Cardiac fibroblast (primary cell): ENCODE data around the gene PLCB3.

Experiments used
- DNase-seq, 2 donors: peaks; one replicate each; pipeline versions ENCODE4 v3.0.0 to v3.0.0-alpha.2; 2010; ENCODE audit warnings: low read depth in 2 of 2
- H3K4me3 ChIP-seq, 2 donors: replicated peaks in 1 of 2; 1 replicate in 1 of 2; 2 replicates in 1 of 2; pipeline ENCODE4 v1.5.1; 2011; ENCODE audit warnings: low read depth in 2 of 2, low read length in 2 of 2, mild to moderate bottlenecking in 2 of 2, moderate library complexity in 1 of 2
- TF ChIP-seq, protein P1 (sequence below): IDR thresholded peaks from one replicate; pipeline ENCODE4 v1.5.1; 2011; ENCODE audit warnings: low read depth, mild to moderate bottlenecking, low read length, inconsistent platforms

PLCB3 gene

DNA sequence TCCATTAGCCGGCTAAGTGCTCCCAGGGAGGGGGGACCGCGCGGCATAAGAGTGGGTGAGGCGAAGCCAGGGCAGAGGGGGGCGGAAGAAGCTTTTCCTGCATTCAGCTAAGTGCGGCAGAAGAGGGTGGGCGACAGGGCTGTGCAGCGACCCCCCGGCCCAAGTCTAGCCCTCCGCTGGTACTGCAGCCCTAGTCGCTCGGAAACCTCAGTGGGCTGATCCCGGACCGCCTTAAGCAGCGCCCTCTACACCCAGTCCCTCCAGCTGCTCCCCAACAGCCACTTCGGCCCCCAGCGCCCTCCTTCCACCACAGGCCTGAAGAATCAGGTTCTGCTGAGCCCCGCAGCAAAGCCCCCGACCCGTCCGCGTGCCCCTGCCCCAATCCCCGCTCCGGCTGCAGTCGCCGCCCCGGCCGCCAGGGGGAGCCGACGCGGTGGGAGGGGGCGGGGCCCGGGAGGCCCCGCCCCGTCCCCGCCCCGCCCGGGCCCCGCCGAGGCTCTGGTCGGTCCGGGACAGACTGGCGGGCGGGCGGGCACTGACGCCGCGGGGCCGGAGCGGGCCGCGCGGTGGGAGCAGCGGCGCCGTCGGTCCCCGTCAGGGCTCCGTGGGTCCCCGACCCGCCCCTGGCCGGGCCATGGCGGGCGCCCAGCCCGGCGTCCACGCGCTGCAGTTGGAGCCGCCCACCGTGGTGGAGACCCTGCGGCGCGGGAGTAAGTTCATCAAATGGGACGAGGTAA, at the start of gene PLCB3:
Gene PLCB3 (plus strand): TSS at position 515 of the 737 bp plus-strand sequence. CDS start 120 bp downstream, at position 635.
- peak; percentile 38 to 61 for DNase-seq
- H3K4me3 ChIP-seq = peak within 1 kb of the TSS; percentile 78 to 85
- TF ChIP-seq, protein P1, sequence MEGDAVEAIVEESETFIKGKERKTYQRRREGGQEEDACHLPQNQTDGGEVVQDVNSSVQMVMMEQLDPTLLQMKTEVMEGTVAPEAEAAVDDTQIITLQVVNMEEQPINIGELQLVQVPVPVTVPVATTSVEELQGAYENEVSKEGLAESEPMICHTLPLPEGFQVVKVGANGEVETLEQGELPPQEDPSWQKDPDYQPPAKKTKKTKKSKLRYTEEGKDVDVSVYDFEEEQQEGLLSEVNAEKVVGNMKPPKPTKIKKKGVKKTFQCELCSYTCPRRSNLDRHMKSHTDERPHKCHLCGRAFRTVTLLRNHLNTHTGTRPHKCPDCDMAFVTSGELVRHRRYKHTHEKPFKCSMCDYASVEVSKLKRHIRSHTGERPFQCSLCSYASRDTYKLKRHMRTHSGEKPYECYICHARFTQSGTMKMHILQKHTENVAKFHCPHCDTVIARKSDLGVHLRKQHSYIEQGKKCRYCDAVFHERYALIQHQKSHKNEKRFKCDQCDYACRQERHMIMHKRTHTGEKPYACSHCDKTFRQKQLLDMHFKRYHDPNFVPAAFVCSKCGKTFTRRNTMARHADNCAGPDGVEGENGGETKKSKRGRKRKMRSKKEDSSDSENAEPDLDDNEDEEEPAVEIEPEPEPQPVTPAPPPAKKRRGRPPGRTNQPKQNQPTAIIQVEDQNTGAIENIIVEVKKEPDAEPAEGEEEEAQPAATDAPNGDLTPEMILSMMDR = peak; percentile 39

DNA sequence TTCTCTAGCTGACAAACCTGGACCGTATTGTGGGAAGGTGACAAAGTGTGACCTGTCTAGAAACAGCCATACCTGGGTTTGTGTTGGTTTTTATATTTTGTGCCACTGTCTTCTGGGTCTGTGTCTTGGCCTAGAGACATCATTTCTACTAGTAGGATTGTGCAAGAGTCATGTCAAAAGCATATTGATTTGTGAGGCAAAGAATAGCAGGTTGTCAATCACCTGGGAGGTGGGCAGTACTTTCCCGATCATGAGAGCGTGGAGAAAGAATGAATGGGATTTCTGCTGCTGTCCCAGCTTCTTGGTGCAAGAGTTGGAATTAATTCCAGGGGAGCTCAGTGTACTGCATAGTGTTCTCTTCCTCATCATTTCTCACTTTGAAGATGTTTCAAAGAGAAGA, 49.8 kb upstream of the PLCB3 start:
- DNase-seq = no peak
- no peak overlapping the region for H3K4me3 ChIP-seq
- TF ChIP-seq, protein P1 = no peak

DNA sequence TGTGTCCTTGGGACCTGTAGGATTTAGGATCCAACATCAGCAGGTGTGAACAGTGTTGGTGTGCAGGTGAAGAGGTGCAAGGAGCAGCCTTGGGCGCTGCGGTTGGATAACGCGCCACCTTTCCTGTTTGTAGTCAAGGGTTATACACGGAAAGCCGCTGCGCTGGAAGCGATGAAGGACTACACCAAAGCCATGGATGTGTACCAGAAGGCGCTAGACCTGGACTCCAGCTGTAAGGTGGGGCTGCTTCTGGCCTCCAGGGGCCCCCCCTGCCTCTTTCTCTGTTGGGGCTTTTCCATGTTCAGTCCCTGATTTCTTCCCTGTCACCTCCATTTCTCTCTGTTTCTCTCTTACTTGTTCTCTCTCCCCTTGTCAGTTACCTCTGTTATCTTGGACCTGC, 48.3 kb upstream of the PLCB3 start:
- H3K4me3 ChIP-seq = no peak overlapping the region
- DNase-seq = no peak
- TF ChIP-seq, protein P1 = no peak

DNA sequence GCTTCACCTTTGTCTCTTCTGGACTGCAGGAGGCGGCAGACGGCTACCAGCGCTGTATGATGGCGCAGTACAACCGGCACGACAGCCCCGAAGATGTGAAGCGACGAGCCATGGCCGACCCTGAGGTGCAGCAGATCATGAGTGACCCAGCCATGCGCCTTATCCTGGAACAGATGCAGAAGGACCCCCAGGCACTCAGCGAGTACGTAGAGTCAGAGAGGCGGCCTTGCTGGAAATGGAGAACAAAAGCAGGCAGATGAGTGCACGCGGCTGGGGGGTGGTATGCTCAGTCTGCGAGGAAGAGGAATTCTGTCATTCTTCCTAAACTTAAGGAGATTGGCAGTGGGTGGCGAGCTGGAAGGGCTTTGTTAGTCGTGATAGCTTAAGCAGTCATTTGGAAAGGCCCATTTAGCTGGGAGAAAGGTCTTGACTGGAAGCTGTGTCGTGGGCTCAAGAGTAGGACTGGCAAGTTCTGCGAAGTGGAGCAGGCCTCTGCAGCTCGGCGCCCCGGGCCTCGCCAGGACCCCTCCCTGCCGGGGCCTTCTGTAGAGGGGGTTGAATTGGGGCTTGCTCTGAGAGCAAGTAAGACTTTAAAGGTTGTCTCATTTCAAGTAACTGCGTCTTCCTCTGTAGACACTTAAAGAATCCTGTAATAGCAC, 47.8 kb upstream of the PLCB3 start:
- no peak overlapping the region for H3K4me3 ChIP-seq
- TF ChIP-seq, protein P1 = no peak
- DNase-seq = no peak

DNA sequence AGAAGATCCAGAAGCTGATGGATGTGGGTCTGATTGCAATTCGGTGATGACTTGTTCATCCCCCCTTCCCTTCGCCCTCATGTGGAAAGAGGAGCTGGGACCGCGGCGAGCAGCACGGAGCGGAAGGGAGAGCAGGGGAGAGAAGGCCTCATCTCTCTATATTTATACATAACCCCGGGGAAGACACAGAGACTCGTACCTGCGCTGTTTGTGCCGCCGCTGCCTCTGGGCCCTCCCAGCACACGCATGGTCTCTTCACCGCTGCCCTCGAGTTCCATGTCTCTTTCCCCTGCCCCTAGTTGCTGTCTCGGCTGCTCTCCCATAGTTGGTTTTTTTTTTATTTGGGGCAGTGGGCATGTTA, 47.3 kb upstream of the PLCB3 start:
- H3K4me3 ChIP-seq = no peak overlapping the region
- TF ChIP-seq, protein P1 = no peak
- no peak for DNase-seq

DNA sequence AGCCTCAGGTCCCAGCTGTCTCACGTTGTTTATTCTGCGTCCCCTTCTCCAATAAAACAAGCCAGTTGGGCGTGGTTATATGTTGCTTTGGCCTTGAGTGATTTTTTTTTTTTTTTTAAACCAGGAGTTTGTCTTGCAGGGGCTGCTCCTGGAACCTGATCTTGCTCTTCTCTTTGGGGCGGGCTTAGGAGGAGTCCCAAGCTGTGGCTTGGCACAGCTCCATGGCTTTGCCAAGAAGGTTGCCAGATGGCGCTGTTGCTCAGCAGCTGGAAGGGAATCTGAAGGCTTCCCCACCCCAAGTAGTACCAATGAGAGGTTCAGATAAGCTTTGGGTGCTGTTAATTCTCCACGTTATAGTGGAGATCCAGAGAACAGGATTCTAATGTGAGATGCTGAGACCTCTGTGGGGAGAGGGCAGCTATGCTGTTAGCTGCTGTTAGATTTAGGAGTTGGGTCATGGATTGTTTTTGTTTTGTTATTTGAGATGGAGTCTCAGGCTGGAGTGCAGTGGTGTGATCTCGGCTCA, 46.8 kb upstream of the PLCB3 start:
- TF ChIP-seq, protein P1 = peak; percentile 73
- DNase-seq = peak; percentile 96 to 98
- no peak overlapping the region for H3K4me3 ChIP-seq
